Lower leg skin (tissue), 3 donors: ENCODE results near the gene C1QTNF7.

Experiments used
- POLR2A ChIP-seq, 2 donors: fragments of 450-650 bp; IDR thresholded peaks; one replicate each; pipeline ENCODE4 v1.6.1; 2016 to 2017; ENCODE audit warnings: antibody characterized with exemption in 2 of 2, mild to moderate bottlenecking in 1 of 2, moderate library complexity in 1 of 2
- TF ChIP-seq, protein P1 (sequence below), 3 donors: fragments of 450-650 bp; IDR thresholded peaks; one replicate each; pipeline ENCODE4 v1.5.1; 2016; ENCODE audit warnings: antibody characterized with exemption in 3 of 3, mild to moderate bottlenecking in 3 of 3, moderate library complexity in 2 of 3

DNA sequence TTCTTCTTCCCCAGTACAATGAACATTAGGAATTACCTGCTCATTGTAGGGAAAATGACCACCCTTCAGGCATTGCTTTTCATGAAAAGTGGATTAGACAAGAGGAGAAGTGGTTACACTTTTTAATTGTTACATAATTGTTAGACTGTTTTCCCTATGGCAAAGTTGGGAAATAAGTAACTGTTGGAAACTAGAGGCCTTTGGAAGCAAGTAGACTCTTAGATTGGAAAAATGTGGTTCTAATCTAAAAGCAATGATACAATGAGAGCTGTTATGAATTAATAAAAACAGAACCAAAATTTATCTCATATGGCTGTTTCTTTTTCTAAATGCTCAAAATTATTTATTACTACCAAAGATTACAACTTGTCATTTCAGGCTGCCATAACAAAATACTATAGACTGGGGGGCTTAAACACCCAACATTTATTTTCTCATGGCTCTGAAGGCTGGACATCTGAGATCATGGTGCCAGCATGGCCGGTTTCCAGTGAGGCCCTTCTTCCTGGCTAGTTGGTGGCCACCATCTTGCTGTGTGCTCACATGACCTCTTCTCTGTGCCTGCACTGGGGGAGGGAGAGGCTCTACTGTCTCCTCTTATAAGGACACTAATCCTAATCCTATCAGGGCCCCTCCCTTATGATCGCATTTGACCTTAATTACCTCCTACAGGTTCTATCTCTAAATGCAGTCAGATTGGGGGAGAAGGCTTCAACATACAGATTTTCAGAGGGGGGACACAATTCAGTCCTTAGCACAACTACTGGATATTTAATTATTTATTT, 54.3 kb downstream of the C1QTNF7 start:
- TF ChIP-seq POLR2A (IDR thresholded peaks at IDR 0.05): no peak
- TF ChIP-seq, protein P1, sequence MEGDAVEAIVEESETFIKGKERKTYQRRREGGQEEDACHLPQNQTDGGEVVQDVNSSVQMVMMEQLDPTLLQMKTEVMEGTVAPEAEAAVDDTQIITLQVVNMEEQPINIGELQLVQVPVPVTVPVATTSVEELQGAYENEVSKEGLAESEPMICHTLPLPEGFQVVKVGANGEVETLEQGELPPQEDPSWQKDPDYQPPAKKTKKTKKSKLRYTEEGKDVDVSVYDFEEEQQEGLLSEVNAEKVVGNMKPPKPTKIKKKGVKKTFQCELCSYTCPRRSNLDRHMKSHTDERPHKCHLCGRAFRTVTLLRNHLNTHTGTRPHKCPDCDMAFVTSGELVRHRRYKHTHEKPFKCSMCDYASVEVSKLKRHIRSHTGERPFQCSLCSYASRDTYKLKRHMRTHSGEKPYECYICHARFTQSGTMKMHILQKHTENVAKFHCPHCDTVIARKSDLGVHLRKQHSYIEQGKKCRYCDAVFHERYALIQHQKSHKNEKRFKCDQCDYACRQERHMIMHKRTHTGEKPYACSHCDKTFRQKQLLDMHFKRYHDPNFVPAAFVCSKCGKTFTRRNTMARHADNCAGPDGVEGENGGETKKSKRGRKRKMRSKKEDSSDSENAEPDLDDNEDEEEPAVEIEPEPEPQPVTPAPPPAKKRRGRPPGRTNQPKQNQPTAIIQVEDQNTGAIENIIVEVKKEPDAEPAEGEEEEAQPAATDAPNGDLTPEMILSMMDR (IDR thresholded peaks at IDR 0.05): no peak
